MCF 10A (cell line): ENCODE measurements around the gene HELZ. TPM values are rescaled to one million over a fixed set of nuclear protein-coding genes. Genes with fewer than 3 reads are reported as not detected.

ENCODE experiments used
- BruUV-seq: library from RNA; stranded (reverse); fragments of 400-500 nt; replicated peaks from 2 replicates; lab custom pipeline; 2021; lab: Mats Ljungman, UMichigan
- CTCF ChIA-PET: fragments of 300-600 bp; sonication (Branson Sonifier 250); formaldehyde crosslinking; extraction: SDS; loops from one replicate; lab custom pipeline; 2021; ENCODE audit warnings: antibody characterized with exemption, inconsistent platforms; lab: Yijun Ruan, JAX
- POLR2A ChIA-PET: fragments of 300-600, 350-650 bp; sonication (Branson Sonifier 250); formaldehyde crosslinking; extraction: SDS; loops from one replicate; lab custom pipeline; 2020; ENCODE audit warnings: antibody characterized with exemption, inconsistent platforms; lab: Yijun Ruan, JAX
- DNase-seq: peaks from one replicate; pipeline ENCODE4 v3.0.0-alpha.2; 2018; ENCODE audit not compliant: unreplicated experiment
- H3K27ac Mint-ChIP-seq: one replicate; pipeline ENCODE4 v1.8.0; 2022; ENCODE audit warnings: mild to moderate bottlenecking, low read depth, mixed read lengths; ENCODE audit not compliant: unreplicated experiment
- H3K27me3 Mint-ChIP-seq: one replicate; pipeline ENCODE4 v1.8.0; 2022; ENCODE audit warnings: mixed read lengths; ENCODE audit not compliant: insufficient read depth, unreplicated experiment
- H3K36me3 Mint-ChIP-seq: one replicate; pipeline ENCODE4 v1.8.0; 2022; ENCODE audit warnings: mild to moderate bottlenecking, moderate library complexity, mixed read lengths; ENCODE audit not compliant: insufficient read depth, unreplicated experiment
- H3K4me1 Mint-ChIP-seq: one replicate; pipeline ENCODE4 v1.8.0; 2022; ENCODE audit warnings: mixed read lengths; ENCODE audit not compliant: insufficient read depth, unreplicated experiment
- H3K4me3 Mint-ChIP-seq: one replicate; pipeline ENCODE4 v1.8.0; 2022; ENCODE audit warnings: mild to moderate bottlenecking, moderate library complexity, mixed read lengths; ENCODE audit not compliant: unreplicated experiment
- H3K9me3 Mint-ChIP-seq: one replicate; pipeline ENCODE4 v1.8.0; 2022; ENCODE audit warnings: mixed read lengths; ENCODE audit not compliant: unreplicated experiment
- CTCF ChIP-seq: fragments of 200-600 bp; IDR thresholded peaks from one replicate; pipeline ENCODE4 v1.8.0; 2022; ENCODE audit warnings: antibody characterized with exemption, mild to moderate bottlenecking; ENCODE audit not compliant: unreplicated experiment
- intact Hi-C: fragments of 100-400 bp; cut with micrococcal nuclease; formaldehyde crosslinking; loops from 2 replicates; pipeline ENCODE4 v1.14.1; 2022
- total RNA-seq: library from RNA; stranded (reverse); gene quantifications from 2 replicates; pipeline ENCODE4 v1.2.3, GENCODE V29; 2022

HELZ gene
- total RNA-seq, 1 experiment from 2014 or later: 71.7 TPM

GRCh38 chr17:67262435-67263117 is 17.6 kb upstream of the HELZ start:
- H3K36me3 Mint-ChIP-seq: peaks cover 5% of the 10 kb centered on the region
- H3K27ac Mint-ChIP-seq: no peak overlapping the region
- ChIA-PET POLR2A (interaction anchor here (0.7 to 3.6 kb wide), 8 partner anchors 9 to 87 kb away, joined by 3 to 37 read pairs (median 4); partner anchors contain the start of gene HELZ), CTCF (interaction anchor here (0.6 to 1.2 kb wide), 3 partner anchors 11 to 803 kb away, joined by 3 read pairs; no protein-coding TSS in a partner anchor)
- intact Hi-C loops: no loop called here
- no peaks in the 10 kb centered on the region for H3K9me3 Mint-ChIP-seq
- BruUV-seq: no TSS peak
- no peak for TF ChIP-seq CTCF
- no peaks in the 10 kb centered on the region for H3K27me3 Mint-ChIP-seq
- no peak for DNase-seq
- H3K4me1 Mint-ChIP-seq: peaks cover 16% of the 10 kb centered on the region
- H3K4me3 Mint-ChIP-seq: no peak overlapping the region

- H3K27ac Mint-ChIP-seq: peak overlapping the region; percentile 87
- H3K4me1 Mint-ChIP-seq: peaks cover 19% of the 10 kb centered on the region
- peaks cover 5% of the 10 kb centered on the region for H3K36me3 Mint-ChIP-seq
- peak overlapping the region; percentile 51 for H3K4me3 Mint-ChIP-seq
- ChIA-PET CTCF (no interaction called here), POLR2A (interaction anchor here (0.8 to 3.9 kb wide), 4 partner anchors 15 to 120 kb away, joined by 3 to 37 read pairs (median 18); partner anchors contain the start of gene HELZ)
- intact Hi-C loops: no loop called here
- no TSS peak for BruUV-seq
- no peaks in the 10 kb centered on the region for H3K27me3 Mint-ChIP-seq
- H3K9me3 Mint-ChIP-seq: no peaks in the 10 kb centered on the region
- peak; percentile 91 for DNase-seq
- TF ChIP-seq CTCF: no peak
These were observed 15.4 kb upstream of the HELZ start for GRCh38 chr17:67260170-67260987.

DNA sequence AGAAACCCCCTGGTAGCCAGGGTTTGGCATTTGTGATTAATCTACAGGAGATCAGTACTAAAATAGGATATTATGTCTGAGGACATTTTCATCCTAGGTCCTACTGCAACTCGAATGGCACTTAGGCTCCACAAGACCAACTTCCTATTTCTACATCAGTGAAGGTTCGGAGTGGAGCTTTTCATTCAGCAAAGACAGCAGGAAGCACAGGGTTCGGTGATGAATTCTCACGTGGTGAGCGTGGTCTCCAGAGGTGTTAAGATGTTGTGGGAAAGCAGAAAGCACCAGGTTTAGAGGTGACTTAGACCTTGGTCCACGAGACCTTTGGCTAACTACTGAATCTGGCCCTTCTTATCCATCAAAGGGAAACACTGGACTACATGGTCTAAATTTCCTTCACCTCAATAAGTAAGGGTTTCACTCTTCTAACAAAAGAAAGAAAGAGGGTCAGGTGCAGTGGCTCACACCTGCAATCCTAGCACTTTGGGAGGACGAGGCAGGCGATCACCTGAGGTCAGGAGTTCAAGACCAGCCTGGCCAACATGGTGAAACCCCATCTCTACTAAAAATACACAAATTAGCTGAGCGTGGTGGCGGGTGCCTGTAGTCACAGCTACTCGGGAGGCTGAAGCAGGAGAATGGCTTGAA is 13.9 kb upstream of the HELZ start:
- no TSS peak for BruUV-seq
- Mint-ChIP-seq H3K4me3 (no peak overlapping the region), H3K9me3 (no peaks in the 10 kb centered on the region), H3K36me3 (peaks cover 5% of the 10 kb centered on the region), H3K27ac (peak overlapping the region; percentile 87), H3K4me1 (peaks cover 19% of the 10 kb centered on the region), H3K27me3 (no peaks in the 10 kb centered on the region)
- ChIA-PET CTCF (interaction anchor here (0.6 kb wide), 2 partner anchors 11 to 59 kb away, joined by 3 to 4 read pairs; no protein-coding TSS in a partner anchor), POLR2A (interaction anchor here (0.7 to 3.9 kb wide), 4 partner anchors 14 to 93 kb away, joined by 3 to 31 read pairs (median 4); partner anchors contain the start of gene HELZ)
- no peak for TF ChIP-seq CTCF
- DNase-seq: no peak
- intact Hi-C loops: no loop called here
